LNCaP clone FGC (cell line): ENCODE measurements around the gene ATP8B4.

ENCODE experiments used
- DNase-seq: peaks from one replicate; pipeline ENCODE4 v3.0.0-alpha.2; 2011; ENCODE audit warnings: low read depth
- H3K4me3 ChIP-seq: 2 replicates; pipeline ENCODE4 v1.5.1; 2011; ENCODE audit warnings: mild to moderate bottlenecking, low read depth, low read length, control low read depth
- CTCF ChIP-seq: IDR thresholded peaks from 2 replicates; pipeline ENCODE4 v1.5.1; 2012; ENCODE audit warnings: mild to moderate bottlenecking; ENCODE audit not compliant: control insufficient read depth, insufficient read depth; ENCODE audit errors: extremely low read depth

ATP8B4 gene

GRCh38 chr15:50131617-50132016 is 12.6 kb upstream of the ATP8B4 start:
- DNase-seq: no peak
- TF ChIP-seq CTCF: no peak
- H3K4me3 ChIP-seq: no peak overlapping the region

DNA sequence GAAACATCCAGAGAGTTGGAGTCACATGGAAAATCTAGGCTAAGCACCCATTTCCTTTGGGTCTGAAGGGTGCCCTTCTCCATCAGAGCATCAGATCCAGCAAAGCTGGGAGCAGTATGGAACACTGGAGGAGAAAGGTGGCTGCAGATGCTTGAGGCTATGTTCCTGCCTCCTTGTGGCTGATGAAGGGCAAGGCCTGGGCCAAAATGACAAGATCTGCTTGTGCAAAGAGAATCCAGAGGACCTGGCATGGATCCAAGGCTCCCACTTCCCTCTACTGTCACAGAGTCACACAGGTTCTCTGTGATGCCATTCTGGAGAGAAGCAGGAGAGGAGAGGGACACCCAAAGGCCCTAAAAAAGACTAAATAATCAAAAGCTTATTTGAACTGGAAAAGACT is 9.2 kb upstream of the ATP8B4 start:
- no peak for TF ChIP-seq CTCF
- no peak overlapping the region for H3K4me3 ChIP-seq
- DNase-seq: no peak

DNA sequence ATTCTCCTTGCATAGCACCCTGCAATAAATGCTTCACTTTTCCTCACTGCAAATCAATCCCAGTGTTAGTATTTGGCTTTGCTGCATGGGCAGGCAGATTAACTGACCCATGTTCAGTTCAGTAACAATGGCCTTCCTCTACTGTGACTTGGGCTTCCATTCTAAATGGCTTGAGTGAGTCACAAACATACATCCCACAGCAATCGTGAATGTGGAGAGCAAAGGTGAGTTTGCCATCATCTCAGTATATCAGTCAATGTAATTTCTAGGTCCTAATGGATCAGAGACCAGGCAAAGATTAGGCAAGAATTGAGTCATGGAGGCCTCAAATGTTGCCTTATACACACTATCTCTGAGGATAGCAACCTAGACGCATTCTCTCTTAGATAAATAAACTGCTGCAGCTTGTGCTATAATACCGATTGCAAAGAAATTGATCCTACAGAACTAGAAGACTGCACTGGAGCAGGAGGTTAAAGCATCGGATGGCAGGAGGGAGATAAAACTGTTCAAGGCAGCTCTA is 8.3 kb upstream of the ATP8B4 start:
- no peak overlapping the region for H3K4me3 ChIP-seq
- no peak for TF ChIP-seq CTCF
- no peak for DNase-seq

DNA sequence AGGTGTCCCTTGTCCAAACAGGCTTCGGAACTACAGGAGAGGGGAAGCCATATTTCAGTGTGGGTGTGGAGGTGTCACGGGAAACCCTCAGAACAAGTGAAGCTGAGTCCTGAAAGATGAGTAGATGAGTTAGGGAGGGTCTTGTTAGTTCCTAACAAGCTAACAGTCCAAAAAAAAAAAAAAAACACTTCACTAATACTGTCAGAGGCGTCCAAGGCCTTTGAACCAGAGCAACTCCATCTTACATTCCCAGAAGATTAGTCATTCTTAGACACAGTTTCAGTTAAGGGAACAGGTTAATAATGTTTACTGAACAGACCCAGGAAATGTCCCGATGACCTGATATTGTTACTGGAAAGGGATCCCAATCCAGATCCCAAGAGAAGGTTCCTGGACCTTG is 7.0 kb upstream of the ATP8B4 start:
- DNase-seq: no peak
- no peak overlapping the region for H3K4me3 ChIP-seq
- no peak for TF ChIP-seq CTCF

DNA sequence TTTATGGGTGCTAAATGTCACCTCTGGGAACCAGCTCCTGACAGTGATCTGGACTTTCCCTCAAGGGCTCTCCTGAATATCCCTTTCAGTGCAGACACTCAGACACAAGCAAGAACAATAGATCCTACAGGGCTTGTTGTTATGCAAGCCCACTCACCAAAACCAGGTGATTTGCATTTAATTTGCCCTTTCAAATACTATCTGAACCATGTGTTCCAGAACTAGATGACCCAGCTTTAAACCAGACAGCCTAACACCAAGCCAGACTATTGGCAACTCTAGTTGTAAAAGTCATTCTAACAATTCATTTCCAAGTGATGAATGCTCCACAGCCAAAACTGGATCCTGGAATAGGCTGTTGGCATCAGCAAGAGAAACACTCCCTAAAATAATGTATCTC is 5.6 kb upstream of the ATP8B4 start:
- H3K4me3 ChIP-seq: no peak overlapping the region
- no peak for TF ChIP-seq CTCF

GRCh38 chr15:50123861-50124557 is 5.0 kb upstream of the ATP8B4 start:
- no peak for DNase-seq
- no peak overlapping the region for H3K4me3 ChIP-seq
- no peak for TF ChIP-seq CTCF

More for the DNA sequence above, 5.6 kb upstream of the ATP8B4 start:
- no peak for DNase-seq

- DNase-seq: no peak
- no peak for TF ChIP-seq CTCF
- no peak overlapping the region for H3K4me3 ChIP-seq
Observed at GRCh38 chr15:50120729-50121128, 1.7 kb upstream of the ATP8B4 start.
